Measurements from ENCODE around the gene NT5C1A. TPM values are rescaled to one million over a fixed set of nuclear protein-coding genes. Genes with fewer than 3 reads are reported as not detected.

Gene NT5C1A
- total RNA-seq, 2 experiments from 2014 or later = 1.1 to 1.3 TPM

DNA sequence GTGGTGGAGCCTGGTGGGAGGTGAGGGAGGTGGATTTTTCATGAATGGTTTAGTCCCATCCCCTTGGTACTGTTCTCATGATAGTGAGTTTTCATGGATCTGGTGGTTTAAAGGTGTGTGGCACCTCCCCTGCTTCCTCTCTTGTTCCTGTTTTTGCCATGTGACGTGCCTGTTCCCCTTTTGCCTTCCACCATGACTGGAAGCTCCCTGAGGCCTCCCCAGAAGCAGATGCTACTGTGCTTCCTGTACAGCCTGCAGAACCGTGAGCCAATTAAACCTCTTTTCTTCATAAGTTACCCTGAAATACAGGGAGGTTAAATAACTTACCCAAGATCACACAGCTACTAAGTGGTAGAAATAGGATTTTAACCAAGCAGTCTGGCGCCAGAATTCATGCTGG, 28.2 kb downstream of the NT5C1A start:
- Histone ChIP-seq H3K36me3 (ENCODE audit: insufficient read depth, low read length) (no peaks in the 10 kb centered on the region), H3K27ac (ENCODE audit: low read depth in 1 of 2, low read length in 2 of 2) (no peak overlapping the region), H3K9me3 (ENCODE audit: control insufficient read depth in 1 of 2, insufficient read depth in 1 of 2, low read length in 2 of 2) (no peaks in the 10 kb centered on the region), H3K4me1 (ENCODE audit: insufficient read depth, low read length) (peaks cover 6% of the 10 kb centered on the region), H3K4me3 (ENCODE audit: low read length) (no peak overlapping the region), H3K27me3 (ENCODE audit: control insufficient read depth in 1 of 2, insufficient read depth in 2 of 2, low read length in 2 of 2) (peaks cover 0 to 7% of the 10 kb centered on the region in 2 experiments)
- Mint-ChIP-seq H3K4me3 (no peak overlapping the region), H3K9me3 (no peaks in the 10 kb centered on the region), H3K36me3 (ENCODE audit: low read depth) (no peaks in the 10 kb centered on the region), H3K27me3 (peaks cover 5% of the 10 kb centered on the region), H3K4me1 (ENCODE audit: low read depth) (no peaks in the 10 kb centered on the region), H3K27ac (no peak overlapping the region)
- DNase-seq (no peak), ATAC-seq (ENCODE audit: poor library complexity) (no peak)
- TF ChIP-seq, protein P1, sequence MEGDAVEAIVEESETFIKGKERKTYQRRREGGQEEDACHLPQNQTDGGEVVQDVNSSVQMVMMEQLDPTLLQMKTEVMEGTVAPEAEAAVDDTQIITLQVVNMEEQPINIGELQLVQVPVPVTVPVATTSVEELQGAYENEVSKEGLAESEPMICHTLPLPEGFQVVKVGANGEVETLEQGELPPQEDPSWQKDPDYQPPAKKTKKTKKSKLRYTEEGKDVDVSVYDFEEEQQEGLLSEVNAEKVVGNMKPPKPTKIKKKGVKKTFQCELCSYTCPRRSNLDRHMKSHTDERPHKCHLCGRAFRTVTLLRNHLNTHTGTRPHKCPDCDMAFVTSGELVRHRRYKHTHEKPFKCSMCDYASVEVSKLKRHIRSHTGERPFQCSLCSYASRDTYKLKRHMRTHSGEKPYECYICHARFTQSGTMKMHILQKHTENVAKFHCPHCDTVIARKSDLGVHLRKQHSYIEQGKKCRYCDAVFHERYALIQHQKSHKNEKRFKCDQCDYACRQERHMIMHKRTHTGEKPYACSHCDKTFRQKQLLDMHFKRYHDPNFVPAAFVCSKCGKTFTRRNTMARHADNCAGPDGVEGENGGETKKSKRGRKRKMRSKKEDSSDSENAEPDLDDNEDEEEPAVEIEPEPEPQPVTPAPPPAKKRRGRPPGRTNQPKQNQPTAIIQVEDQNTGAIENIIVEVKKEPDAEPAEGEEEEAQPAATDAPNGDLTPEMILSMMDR (IDR thresholded peaks at IDR 0.05) = no peak
- intact Hi-C loops (cut with DNase I, micrococcal nuclease) = no loop called here
- ChIA-PET CTCF (interaction anchor here (1.8 kb wide), 1 partner anchor 10 kb away, joined by 5 read pairs; no protein-coding TSS in a partner anchor), POLR2A (no interaction called here)

DNA sequence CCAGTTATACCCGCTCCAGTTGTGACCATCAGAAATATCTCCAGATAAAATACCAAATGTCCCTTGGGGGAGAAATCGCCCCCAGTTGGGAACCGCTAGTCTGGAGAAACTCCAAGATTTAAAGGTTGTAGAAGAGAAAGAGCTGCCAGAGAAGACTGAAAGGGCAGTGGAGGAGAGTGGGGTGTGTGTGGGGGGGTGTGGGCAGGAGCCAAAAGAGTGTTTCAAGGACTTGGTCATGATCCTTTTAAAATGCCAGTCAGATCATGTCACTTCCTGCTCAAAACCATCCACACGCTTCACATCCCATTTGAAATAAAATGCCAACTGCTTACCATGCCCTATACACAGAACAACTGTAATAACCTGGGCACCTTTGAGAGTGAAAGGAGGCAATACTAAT, 29.1 kb downstream of the NT5C1A start:
- intact Hi-C loops (cut with DNase I, micrococcal nuclease) = no loop called here
- Mint-ChIP-seq H3K4me1 (ENCODE audit: low read depth) (no peaks in the 10 kb centered on the region), H3K4me3 (no peak overlapping the region), H3K9me3 (no peaks in the 10 kb centered on the region), H3K27ac (no peak overlapping the region), H3K27me3 (peaks cover 14% of the 10 kb centered on the region), H3K36me3 (ENCODE audit: low read depth) (no peaks in the 10 kb centered on the region)
- Histone ChIP-seq H3K4me3 (ENCODE audit: low read length) (no peak overlapping the region), H3K27me3 (ENCODE audit: control insufficient read depth in 1 of 2, insufficient read depth in 2 of 2, low read length in 2 of 2) (peaks cover 5 to 12% of the 10 kb centered on the region in 2 experiments), H3K36me3 (ENCODE audit: insufficient read depth, low read length) (no peaks in the 10 kb centered on the region), H3K9me3 (ENCODE audit: control insufficient read depth in 1 of 2, insufficient read depth in 1 of 2, low read length in 2 of 2) (no peaks in the 10 kb centered on the region), H3K4me1 (ENCODE audit: insufficient read depth, low read length) (peaks cover 6% of the 10 kb centered on the region), H3K27ac (ENCODE audit: low read depth in 1 of 2, low read length in 2 of 2) (no peak overlapping the region)
- POLR2A ChIA-PET = no interaction called here
- ATAC-seq (ENCODE audit: poor library complexity) (no peak), DNase-seq (no peak)
- CTCF ChIA-PET = no interaction called here
- TF ChIP-seq, protein P1 (IDR thresholded peaks at IDR 0.05) = no peak

DNA sequence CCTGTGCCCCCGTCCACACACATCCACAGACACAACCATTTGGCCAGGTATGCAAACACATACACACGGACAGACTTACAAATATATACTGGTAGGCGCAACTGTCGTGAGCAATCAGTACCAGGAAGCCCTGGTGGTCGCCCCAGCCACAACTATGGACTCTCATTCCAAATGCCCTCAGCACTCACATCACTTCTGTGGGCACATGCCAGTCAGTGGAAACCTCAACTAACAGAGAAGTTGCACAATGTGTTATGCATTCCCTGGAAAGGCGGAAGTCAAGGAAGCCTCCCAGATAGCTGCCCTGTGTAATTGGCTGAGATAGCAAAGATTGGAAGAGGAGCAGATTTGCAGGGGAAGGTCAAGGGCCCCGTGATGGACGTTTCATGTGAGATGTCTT, 31.0 kb downstream of the NT5C1A start:
- Mint-ChIP-seq H3K27me3 (peaks cover 29% of the 10 kb centered on the region), H3K9me3 (no peaks in the 10 kb centered on the region), H3K4me1 (ENCODE audit: low read depth) (no peaks in the 10 kb centered on the region), H3K4me3 (no peak overlapping the region), H3K27ac (no peak overlapping the region), H3K36me3 (ENCODE audit: low read depth) (no peaks in the 10 kb centered on the region)
- DNase-seq = no peak
- POLR2A ChIA-PET = no interaction called here
- H3K36me3 ChIP-seq (ENCODE audit: insufficient read depth, low read length) = no peaks in the 10 kb centered on the region
- H3K27ac ChIP-seq (ENCODE audit: low read depth in 1 of 2, low read length in 2 of 2) = no peak overlapping the region
- peaks cover 6% of the 10 kb centered on the region for H3K4me1 ChIP-seq (ENCODE audit: insufficient read depth, low read length)
- peaks cover 11 to 21% of the 10 kb centered on the region in 2 experiments for H3K27me3 ChIP-seq (ENCODE audit: control insufficient read depth in 1 of 2, insufficient read depth in 2 of 2, low read length in 2 of 2)
- no peak overlapping the region for H3K4me3 ChIP-seq (ENCODE audit: low read length)
- TF ChIP-seq, protein P1 (IDR thresholded peaks at IDR 0.05) = no peak
- CTCF ChIA-PET = interaction anchor here (1.0 to 2.3 kb wide), 2 partner anchors 13 to 17 kb away, joined by 3 to 7 read pairs; no protein-coding TSS in a partner anchor
- ATAC-seq (ENCODE audit: poor library complexity) = no peak
- no peaks in the 10 kb centered on the region for H3K9me3 ChIP-seq (ENCODE audit: control insufficient read depth in 1 of 2, insufficient read depth in 1 of 2, low read length in 2 of 2)
- intact Hi-C loops (cut with DNase I, micrococcal nuclease) = no loop called here
